GM10266 (cell line): ENCODE data around the gene CAMSAP1.
"Not testable (repeated sequence)": the region's sequence is repeated elsewhere in the genome, so short reads cannot be mapped to it uniquely, and the experiment has no call there.

Experiments
- DNase-seq: peaks from one replicate; pipeline ENCODE4 v3.0.0; 2012; ENCODE audit errors: extremely low spot score
- CTCF ChIP-seq: IDR thresholded peaks from 2 replicates; pipeline ENCODE4 v1.5.1; 2012; ENCODE audit warnings: mild to moderate bottlenecking, low read depth; ENCODE audit not compliant: control insufficient read depth, insufficient read depth; ENCODE audit errors: missing control alignments

Gene CAMSAP1

GRCh38 chr9:135907431-135908092, at the start of gene CAMSAP1:
TSS of gene CAMSAP1 (minus strand) at chr9:135907546. CDS start at chr9:135907159, 387 bp downstream.
- DNase-seq = peak; percentile 99
- no peak for TF ChIP-seq CTCF

GRCh38 chr9:135956802-135957174, 49.4 kb upstream of the CAMSAP1 start:
- no peak for TF ChIP-seq CTCF
- DNase-seq = no peak

GRCh38 chr9:135955934-135956801, 48.8 kb upstream of the CAMSAP1 start:
- no peak for TF ChIP-seq CTCF
- no peak for DNase-seq

- TF ChIP-seq CTCF = no peak
These were observed 45.4 kb upstream of the CAMSAP1 start for GRCh38 chr9:135952664-135953206.

GRCh38 chr9:135951889-135952663, 44.7 kb upstream of the CAMSAP1 start:
- TF ChIP-seq CTCF = no peak
- no peak for DNase-seq

More at GRCh38 chr9:135952664-135953206, 45.4 kb upstream of the CAMSAP1 start:
- DNase-seq = no peak

- DNase-seq = not testable (repeated sequence)
These were observed 44.0 kb upstream of the CAMSAP1 start for GRCh38 chr9:135951310-135951709.

GRCh38 chr9:135950841-135951240, 43.5 kb upstream of the CAMSAP1 start:
- not testable (repeated sequence) for DNase-seq
